OCI-LY3 (cell line): ENCODE data around the gene SLC25A51.

Experiments
- EZH2phosphoT487 ChIP-seq: fragments of 200-600 bp; shearing (Covaris generic); IDR thresholded peaks from 2 replicates; pipeline ENCODE4 v1.6.1; 2018; ENCODE audit warnings: antibody characterized with exemption, mixed run types, low read depth
- TF ChIP-seq, protein P1 (sequence below): fragments of 200-600, 300-600 bp; sonication (generic); IDR thresholded peaks from 2 replicates; pipeline ENCODE4 v1.5.1; 2014; ENCODE audit warnings: antibody characterized with exemption, low read length, low read depth

DNA sequence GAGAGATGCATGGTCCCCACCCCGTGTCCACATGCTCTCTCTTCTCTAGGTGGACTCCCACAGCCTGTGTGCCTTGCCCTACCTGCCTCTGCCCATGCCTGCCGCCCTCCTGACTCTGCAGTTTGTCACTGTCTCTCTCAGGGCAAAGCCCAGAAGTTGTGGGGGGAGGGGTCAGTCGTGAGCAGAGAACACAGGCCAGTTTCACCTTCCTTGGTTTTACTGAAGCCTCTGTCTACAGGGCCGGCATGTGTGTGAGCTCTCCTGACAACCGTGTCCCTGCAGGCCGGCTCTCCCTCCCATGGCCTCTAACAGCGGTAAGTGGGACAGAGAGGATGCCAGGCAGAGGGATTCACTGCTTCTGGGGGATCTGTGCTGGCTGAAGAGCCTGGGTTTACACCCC lies 43.5 kb upstream of the SLC25A51 start:
- TF ChIP-seq EZH2phosphoT487, result no peak
- TF ChIP-seq, protein P1, sequence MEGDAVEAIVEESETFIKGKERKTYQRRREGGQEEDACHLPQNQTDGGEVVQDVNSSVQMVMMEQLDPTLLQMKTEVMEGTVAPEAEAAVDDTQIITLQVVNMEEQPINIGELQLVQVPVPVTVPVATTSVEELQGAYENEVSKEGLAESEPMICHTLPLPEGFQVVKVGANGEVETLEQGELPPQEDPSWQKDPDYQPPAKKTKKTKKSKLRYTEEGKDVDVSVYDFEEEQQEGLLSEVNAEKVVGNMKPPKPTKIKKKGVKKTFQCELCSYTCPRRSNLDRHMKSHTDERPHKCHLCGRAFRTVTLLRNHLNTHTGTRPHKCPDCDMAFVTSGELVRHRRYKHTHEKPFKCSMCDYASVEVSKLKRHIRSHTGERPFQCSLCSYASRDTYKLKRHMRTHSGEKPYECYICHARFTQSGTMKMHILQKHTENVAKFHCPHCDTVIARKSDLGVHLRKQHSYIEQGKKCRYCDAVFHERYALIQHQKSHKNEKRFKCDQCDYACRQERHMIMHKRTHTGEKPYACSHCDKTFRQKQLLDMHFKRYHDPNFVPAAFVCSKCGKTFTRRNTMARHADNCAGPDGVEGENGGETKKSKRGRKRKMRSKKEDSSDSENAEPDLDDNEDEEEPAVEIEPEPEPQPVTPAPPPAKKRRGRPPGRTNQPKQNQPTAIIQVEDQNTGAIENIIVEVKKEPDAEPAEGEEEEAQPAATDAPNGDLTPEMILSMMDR, result no peak
